Measurements from ENCODE around the gene CMIP.

GRCh38 chr16:81614171-81614570 is 169.6 kb downstream of the CMIP start:
- TF ChIP-seq EZH2phosphoT487 (conservative IDR thresholded peaks at IDR 0.05; ENCODE audit: low read length): no peak
- TF ChIP-seq CTCF (IDR thresholded peaks at IDR 0.05; ENCODE audit: insufficient read depth, low read length, poor library complexity, severe bottlenecking): no peak
